Adipocyte (in vitro differentiated cells): ENCODE measurements around the gene APOD.
A peak's percentile ranks its signal among the peaks of the same experiment; 100 is the strongest.
"Not testable (repeated sequence)": the region's sequence is repeated elsewhere in the genome, so short reads cannot be mapped to it uniquely, and the experiment has no call there.

ENCODE experiments used
- DNase-seq: peaks from one replicate; pipeline ENCODE4 v3.0.0-alpha.2; 2015; ENCODE audit warnings: low read depth
- H3K27me3 ChIP-seq: replicated peaks from 2 replicates; pipeline ENCODE4 v1.7.0; 2013; ENCODE audit warnings: mild to moderate bottlenecking, low read length, moderate library complexity; ENCODE audit not compliant: control insufficient read depth, insufficient read depth
- H3K36me3 ChIP-seq: 2 replicates; pipeline ENCODE4 v1.7.0; 2013; ENCODE audit warnings: low read length, mild to moderate bottlenecking, moderate library complexity; ENCODE audit not compliant: control insufficient read depth, insufficient read depth, severe bottlenecking
- H3K4me1 ChIP-seq: 2 replicates; pipeline ENCODE4 v1.7.0; 2013; ENCODE audit warnings: mild to moderate bottlenecking, low read length, moderate library complexity; ENCODE audit not compliant: control insufficient read depth, insufficient read depth
- H3K4me3 ChIP-seq: 2 replicates; pipeline ENCODE4 v1.7.0; 2013; ENCODE audit warnings: mild to moderate bottlenecking, low read length, moderate library complexity
- H3K9ac ChIP-seq: 2 replicates; pipeline ENCODE4 v1.7.0; 2013; ENCODE audit warnings: mild to moderate bottlenecking, low read length, moderate library complexity
- H3K9me3 ChIP-seq: 2 replicates; pipeline ENCODE4 v1.7.0; 2013; ENCODE audit warnings: mild to moderate bottlenecking, low read length, moderate library complexity; ENCODE audit not compliant: control insufficient read depth

Gene APOD

DNA sequence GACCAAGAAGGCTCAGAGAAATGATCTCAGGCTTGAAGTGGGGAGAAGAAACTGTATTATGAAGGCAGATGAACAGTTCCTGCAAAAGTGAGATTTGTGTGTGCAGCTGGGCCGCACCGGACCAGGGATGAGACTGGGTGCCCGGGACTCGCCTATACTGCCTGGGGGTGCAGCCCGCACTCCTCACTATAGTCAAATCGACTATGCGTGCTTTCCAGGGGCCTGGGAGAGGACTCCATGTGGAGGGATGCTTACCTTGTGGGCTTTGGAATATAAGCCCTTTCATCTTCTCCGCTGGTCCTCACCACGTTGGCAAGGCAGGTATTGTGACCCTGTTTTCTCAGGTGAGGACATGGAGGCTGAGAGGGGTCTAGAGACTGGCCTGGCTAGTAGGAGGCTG lies 32.9 kb upstream of the APOD start:
- no peak for DNase-seq
- Histone ChIP-seq H3K36me3 (no peaks in the 10 kb centered on the region), H3K9me3 (no peaks in the 10 kb centered on the region), H3K9ac (no peak overlapping the region), H3K4me3 (no peak overlapping the region), H3K27me3 (no peaks in the 10 kb centered on the region), H3K4me1 (peaks cover 7% of the 10 kb centered on the region)

DNA sequence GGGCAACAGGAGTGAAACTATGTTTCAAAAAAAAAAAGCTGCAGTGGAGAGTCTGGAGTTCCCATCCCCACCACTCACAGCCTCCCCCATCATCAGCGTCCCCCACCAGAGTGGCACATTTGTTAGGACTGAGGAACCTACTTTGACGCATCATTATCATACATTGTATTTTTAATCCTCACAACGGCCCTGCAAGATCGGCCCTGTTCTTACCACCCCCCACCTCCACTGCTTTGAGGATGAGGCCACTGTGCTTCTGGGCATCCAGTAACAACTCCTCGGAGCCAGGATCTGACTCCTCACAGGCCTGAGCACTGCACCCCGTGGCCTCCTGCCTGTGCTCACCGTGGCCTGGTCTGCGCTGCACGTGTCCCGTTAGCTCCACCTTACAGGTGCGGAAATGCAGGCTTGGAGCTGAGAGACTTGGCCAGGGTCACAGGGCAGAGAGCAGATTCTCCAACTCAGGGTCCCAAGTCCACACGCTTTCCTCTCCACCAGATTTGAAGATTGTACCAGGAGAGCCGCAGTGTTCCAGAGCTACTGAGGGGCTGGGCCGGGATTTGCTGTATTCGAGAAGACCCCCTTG lies 32.3 kb upstream of the APOD start:
- DNase-seq = not testable (repeated sequence)

DNA sequence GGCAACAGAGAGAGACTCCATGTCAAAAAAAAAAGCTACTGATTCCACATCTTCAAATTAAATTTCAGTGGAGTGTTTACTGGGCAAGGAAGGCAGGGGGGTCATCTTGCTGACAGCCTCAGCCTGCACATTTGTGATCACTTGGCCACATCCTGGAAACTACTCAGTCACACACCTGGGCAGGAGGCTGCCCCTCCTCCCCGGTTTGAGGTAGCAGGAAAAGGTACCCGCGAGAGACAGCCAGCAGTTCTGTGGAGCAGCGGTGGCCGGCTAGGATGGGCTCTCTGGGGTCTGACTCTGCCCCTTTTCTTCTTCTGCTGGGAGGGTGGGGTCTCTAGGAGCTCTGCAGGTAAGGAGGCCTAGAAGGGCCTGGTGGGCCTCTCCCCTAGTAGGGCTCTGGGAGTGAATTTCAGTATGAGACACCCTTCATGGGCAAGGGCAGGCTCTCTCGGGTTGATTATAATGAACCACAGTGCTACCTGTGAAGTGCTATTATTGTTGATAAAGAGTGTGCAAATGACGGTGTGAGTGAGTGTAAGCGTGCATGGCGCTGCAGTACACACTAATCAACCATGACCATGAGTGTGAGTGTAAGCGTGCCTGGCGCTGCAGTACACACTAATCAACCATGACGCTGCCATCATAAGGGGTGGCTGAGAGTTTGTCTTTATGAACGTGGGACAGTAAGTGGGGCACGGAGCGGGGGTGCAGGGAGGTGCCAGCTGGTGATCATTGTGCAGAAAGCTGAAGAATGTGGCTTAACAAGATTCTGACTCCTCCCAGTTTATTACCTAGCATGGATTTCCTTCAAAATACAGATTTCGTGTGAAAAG lies 31.1 kb upstream of the APOD start:
- not testable (repeated sequence) for H3K4me1 ChIP-seq, H3K36me3 ChIP-seq, H3K9ac ChIP-seq, H3K4me3 ChIP-seq, H3K9me3 ChIP-seq, H3K27me3 ChIP-seq, DNase-seq

More for the DNA sequence above, 32.3 kb upstream of the APOD start:
- H3K27me3 ChIP-seq, H3K9ac ChIP-seq, H3K9me3 ChIP-seq, H3K4me3 ChIP-seq, H3K36me3 ChIP-seq, H3K4me1 ChIP-seq: not testable (repeated sequence)

DNA sequence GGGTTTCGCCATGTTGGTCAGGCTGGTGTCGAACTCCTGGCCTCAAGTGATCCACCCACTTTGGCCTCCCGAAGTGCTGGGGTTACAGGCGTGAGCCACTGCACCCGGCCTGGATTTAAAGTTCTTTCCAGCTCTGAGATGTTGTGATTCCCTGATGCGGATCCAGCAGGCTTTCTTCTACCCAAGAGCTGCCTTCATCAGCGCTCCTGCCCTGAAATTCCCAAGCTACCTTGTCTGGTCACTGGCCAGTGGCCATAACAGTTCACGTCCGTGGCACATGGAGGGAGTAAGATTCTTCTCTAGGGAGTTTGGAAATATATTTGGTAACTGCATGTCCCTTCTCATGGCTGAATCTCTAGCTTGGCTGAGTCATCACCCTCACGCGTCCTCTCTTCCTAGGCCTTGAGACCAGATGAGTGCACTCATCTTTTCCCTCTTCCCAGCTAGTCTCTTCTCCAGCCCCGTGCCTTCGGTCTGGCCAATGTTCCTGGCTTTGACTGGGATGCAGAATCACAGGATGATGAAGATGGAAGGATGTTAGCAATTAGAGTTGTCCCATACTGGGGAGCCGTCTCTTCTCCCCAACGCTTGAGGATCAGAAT lies 29.8 kb upstream of the APOD start:
- Histone ChIP-seq H3K9me3 (no peaks in the 10 kb centered on the region), H3K9ac (no peak overlapping the region), H3K4me3 (no peak overlapping the region), H3K36me3 (no peaks in the 10 kb centered on the region), H3K4me1 (peaks cover 7% of the 10 kb centered on the region), H3K27me3 (no peaks in the 10 kb centered on the region)
- DNase-seq = peak; percentile 56

DNA sequence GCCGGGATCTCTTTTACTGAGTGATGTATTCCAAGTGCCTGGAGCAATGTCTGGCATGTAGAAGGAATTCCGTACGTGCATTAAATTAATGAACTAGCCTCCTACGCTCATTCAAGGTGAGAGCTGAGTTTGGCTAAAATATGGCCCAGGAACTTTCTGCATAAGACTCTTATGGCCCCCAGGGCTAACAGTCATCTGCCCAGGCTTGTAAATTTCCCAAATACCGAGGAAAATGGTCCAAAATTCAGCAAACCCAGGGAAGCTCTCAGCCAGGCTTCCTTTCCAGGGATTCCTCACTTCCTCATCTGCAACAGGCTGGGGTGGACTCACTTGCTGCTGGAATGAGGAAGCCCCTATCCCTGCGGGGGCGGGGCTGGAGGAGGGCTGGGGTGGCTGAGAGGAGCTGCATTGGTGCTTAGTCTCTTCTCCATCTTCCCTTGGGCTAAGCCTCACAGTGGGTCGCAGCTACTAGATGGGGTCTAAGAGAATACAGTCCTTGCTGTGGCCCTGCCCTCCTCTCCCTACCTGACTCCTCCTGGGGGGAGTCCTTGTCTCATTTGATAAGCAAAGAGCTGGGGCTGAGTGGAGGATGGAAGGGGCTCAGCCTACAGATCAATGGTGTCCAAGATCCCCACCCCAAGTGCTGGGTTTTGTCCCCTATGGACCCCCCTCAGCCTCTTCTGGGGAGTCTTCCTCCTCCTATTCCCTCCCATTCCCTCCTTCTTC lies 28.5 kb upstream of the APOD start:
- Histone ChIP-seq H3K36me3 (no peaks in the 10 kb centered on the region), H3K9me3 (peaks cover 8% of the 10 kb centered on the region)
- peak; percentile 3 for DNase-seq

DNA sequence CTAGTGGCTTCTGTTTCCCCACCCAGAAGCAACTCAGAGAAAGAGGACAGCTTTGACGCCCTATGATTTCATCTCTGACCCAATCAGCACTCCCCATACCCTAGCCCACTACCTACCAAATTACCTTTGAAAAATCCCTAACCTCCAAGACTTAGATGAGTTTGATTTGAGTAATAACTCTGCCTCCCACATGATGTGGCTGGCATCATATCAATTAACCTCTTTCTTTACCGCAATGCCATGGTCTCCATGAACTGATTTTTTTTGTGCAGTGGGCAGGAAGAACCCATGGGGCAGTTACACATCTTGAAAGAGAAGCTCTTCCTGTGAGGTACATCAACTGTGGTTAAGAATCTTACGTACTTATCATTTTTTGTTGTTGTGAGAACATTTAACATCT lies 25.5 kb upstream of the APOD start:
- Histone ChIP-seq H3K36me3 (no peaks in the 10 kb centered on the region), H3K9ac (no peak overlapping the region), H3K9me3 (peaks cover 24% of the 10 kb centered on the region), H3K4me3 (no peak overlapping the region), H3K27me3 (no peaks in the 10 kb centered on the region), H3K4me1 (peaks cover 7% of the 10 kb centered on the region)
- DNase-seq = no peak

More for the DNA sequence above, 28.5 kb upstream of the APOD start:
- H3K9ac ChIP-seq = no peak overlapping the region
- H3K27me3 ChIP-seq = no peaks in the 10 kb centered on the region
- no peak overlapping the region for H3K4me3 ChIP-seq
- H3K4me1 ChIP-seq = peaks cover 7% of the 10 kb centered on the region

DNA sequence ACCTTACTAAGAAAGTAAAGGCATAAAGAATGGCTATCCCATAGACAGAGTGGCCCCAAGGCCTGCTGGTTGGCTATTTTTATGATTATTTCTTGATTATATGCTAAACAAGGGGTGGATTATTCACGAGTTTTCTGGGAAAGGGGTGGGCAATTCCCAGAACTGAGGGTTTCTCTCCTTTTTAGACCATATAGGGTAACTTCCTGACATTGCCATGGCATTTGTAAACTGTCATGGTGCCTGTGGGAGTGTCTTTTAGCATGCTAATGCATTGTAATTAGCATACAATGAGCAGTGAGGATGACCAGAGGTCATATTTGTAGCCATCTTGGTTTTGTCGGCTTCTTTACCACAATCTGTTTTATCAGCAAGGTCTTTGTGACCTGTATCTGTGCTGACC lies 18.0 kb upstream of the APOD start:
- DNase-seq, H3K4me3 ChIP-seq, H3K36me3 ChIP-seq, H3K9ac ChIP-seq, H3K27me3 ChIP-seq: not testable (repeated sequence)
- Histone ChIP-seq H3K4me1 (peaks cover 18% of the 10 kb centered on the region), H3K9me3 (peaks cover 12% of the 10 kb centered on the region)

DNA sequence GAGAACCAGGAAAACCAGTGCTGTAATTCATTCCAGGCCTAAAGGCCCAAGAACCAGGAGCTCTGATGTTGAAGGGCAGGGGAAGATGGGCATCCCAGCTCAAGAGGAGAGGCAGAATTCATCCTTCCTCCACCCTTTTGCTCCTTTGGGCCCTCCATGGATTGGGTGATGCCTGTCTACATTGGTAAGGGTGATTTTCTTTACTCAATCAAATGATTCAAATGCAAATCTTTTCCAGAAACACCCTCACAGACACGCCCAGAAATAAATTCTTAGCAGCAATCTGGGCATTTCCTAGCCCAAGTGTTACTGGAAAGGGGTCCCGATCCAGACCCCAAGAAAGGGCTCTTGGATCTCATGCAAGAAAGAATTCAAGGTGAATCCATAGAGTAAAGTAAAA lies 17.6 kb upstream of the APOD start:
- no peak overlapping the region for H3K9ac ChIP-seq
- no peak overlapping the region for H3K4me3 ChIP-seq
- DNase-seq = no peak
- no peaks in the 10 kb centered on the region for H3K27me3 ChIP-seq
- H3K9me3 ChIP-seq = peaks cover 8% of the 10 kb centered on the region
- peaks cover 22% of the 10 kb centered on the region for H3K4me1 ChIP-seq
- no peaks in the 10 kb centered on the region for H3K36me3 ChIP-seq

DNA sequence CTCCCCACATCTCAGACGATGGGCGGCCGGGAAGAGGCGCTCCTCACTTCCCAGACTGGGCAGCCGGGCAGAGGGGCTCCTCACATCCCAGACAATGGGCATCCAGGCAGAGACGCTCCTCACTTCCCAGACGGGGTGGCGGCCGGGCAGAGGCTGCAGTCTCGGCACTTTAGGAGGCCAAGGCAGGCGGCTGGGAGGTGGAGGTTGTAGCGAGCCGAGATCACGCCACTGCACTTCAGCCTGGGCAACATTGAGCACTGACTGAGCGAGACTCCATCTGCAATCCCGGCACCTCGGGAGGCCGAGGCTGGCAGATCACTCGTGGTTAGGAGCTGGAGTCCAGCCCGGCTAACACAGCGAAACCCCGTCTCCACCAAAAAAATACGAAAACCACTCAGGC lies 16.2 kb upstream of the APOD start:
- not testable (repeated sequence) for DNase-seq, H3K27me3 ChIP-seq, H3K36me3 ChIP-seq, H3K4me3 ChIP-seq, H3K9me3 ChIP-seq, H3K9ac ChIP-seq
- peaks cover 22% of the 10 kb centered on the region for H3K4me1 ChIP-seq

DNA sequence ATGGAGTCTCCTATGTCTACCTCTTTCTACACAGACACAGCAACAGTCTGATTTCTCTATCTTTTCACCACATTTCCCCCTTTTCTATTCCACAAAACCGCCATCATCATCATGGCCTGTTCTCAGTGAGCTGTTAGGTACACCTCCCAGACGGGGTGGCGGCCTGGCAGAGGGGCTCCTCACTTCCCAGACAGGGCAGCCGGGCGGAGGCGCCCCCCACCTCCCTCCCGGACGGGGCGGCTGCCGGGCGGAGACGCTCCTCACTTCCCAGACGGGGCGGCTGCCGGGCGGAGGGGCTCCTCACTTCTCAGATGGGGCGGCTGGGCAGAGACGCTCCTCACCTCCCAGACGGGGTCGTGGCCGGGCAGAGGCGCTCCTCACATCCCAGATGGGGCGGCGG lies 15.8 kb upstream of the APOD start:
- H3K4me1 ChIP-seq = peaks cover 22% of the 10 kb centered on the region
- not testable (repeated sequence) for H3K27me3 ChIP-seq, H3K9me3 ChIP-seq, H3K9ac ChIP-seq, DNase-seq, H3K36me3 ChIP-seq, H3K4me3 ChIP-seq

DNA sequence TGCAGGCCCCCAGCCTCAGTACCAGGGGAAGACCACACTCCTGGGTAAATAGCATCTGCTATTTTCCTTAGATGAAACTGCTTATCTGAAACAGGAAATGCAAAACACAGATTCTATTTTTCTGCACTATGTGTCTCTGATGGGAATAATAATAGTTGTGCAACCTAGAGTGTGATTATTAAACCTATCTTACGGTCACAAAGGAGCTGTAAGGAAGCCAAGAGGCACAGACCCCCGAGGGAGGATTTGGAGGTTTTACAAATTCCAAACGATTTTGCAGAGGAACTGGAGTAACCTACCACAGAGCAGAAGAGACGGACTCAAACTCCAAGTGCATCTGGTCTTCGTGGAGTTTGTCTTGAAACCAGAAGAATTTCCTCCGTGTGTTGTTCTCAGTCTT lies 14.1 kb upstream of the APOD start:
- DNase-seq = no peak
- H3K9ac ChIP-seq = no peak overlapping the region
- no peaks in the 10 kb centered on the region for H3K27me3 ChIP-seq
- H3K36me3 ChIP-seq = no peaks in the 10 kb centered on the region
- H3K4me3 ChIP-seq = no peak overlapping the region
- no peaks in the 10 kb centered on the region for H3K9me3 ChIP-seq
- peaks cover 22% of the 10 kb centered on the region for H3K4me1 ChIP-seq
